AML-193 (cell line): Measurements from ENCODE around the gene MMEL1.
"Not testable (repeated sequence)": the region's sequence is repeated elsewhere in the genome, so short reads cannot be mapped to it uniquely, and the experiment has no call there.

ENCODE experiments used
- DNase-seq, 2 experiments: peaks; one replicate each; lab custom pipeline; 2025; lab: John Stamatoyannopoulos, UW

MMEL1 gene

GRCh38 chr1:2628191-2628932 is 4.5 kb downstream of the MMEL1 start:
- no peak for DNase-seq

DNA sequence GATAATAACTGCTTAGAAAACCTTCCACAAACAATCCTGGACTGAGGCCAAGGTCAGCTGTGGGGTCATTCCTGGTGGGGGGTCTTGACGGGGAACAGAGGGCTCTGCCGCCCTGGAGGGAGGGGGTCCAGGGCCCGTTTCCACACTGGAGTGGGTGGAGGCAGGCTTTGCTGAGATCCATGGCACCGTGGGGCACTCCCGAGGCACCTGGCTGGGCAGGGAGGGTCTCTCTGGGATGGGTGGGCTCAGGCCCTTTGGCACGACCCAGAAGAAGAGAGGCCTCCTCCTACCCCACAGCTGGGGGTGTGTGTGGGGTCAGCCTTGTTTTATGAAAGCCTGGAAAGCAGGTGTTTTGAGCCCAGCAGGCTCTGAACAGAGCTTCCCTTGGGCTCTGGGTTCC is 5.1 kb downstream of the MMEL1 start:
- DNase-seq = no peak

DNA sequence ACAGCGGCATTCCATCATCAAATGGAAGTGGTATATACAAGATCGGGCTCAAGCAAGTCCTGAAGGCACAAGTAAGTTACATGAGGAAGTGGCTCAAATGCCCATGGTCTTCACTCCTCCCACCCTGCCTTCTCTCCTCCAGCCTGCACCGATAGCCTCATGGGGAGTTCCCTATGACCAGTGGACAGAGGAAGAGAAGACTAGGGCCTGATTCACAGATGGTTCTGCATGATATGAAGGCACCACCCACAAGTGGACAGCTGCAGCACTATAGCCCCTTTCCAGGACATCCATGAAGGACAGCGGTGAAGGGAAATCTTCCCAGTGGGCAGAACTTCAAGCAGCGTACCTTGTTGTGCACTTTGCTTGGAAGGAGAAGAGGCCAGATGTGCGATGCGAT is 7.1 kb downstream of the MMEL1 start:
- DNase-seq = not testable (repeated sequence)

DNA sequence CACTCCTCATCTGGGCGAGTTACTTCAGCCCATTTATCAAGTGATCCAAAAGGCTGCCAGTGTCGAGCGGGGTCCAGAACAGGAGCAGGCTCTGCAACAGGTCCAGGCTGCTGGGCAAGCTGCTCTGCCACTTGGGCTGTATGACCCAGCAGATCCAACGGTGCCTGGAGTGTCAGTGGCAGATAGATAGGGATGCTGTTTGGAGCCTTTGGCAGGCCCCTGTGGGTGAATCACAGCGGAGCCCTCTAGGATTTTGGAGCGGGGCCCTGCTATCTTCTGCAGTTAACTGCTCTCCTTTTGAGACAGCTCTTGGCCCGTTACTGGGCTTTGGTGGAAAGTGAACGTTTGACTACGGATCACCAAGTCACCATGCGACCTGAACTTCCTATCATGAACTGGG is 7.5 kb downstream of the MMEL1 start:
- no peak for DNase-seq

DNA sequence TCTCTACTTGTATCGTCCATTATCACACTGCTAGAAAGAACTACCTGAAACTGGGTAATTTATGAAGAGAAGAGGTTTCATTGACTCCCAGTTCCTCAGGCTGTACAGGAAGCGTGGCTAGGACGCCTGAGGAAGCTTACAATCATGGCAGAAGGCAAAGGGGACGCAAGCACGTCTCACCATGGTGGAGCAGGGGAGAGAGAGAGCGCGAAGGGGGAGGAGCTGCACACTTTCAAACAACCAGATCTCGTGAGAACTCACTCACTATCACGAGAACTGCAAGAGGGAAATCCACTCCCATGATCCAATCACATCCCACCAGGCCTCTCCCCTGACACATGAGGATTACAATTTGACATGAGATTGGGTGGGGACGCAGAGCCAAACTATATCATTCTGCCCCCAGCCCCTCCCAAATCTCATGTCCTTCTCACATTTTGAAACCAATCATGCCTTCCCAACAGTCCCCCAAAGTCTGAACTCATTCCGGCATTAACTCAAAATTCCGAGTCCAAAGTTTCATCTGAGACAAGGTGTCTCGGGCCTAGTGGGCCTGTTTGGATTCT is 8.0 kb downstream of the MMEL1 start:
- DNase-seq = no peak

- no peak for DNase-seq
Observed at GRCh38 chr1:2623571-2624337, 9.1 kb downstream of the MMEL1 start.

DNA sequence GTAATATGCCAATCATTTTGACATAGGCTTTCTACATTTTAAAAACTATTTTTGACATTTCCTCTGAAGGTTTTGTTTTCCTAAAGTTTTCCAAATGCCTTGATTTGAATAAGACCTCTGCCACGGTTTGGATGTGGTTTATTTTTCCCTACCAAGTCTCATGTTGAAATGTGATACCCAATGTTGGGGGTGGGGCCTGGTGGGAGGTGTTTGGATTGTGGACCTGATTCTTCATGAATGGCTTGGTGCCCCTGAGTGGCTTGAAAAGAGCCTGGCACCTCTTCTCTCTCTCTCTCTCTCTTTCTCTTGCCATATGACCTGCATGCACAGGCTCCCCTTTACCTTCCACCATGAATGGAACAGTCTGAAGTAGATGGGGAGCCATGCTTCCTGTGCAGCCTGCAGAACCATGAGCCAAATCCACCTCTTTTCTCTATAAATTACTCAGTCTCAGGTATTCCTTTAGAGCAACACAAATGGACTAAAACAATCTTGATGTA is 14.8 kb downstream of the MMEL1 start:
- DNase-seq = no peak

- DNase-seq = no peak
Observed at GRCh38 chr1:2614145-2614544, 18.7 kb downstream of the MMEL1 start.

DNA sequence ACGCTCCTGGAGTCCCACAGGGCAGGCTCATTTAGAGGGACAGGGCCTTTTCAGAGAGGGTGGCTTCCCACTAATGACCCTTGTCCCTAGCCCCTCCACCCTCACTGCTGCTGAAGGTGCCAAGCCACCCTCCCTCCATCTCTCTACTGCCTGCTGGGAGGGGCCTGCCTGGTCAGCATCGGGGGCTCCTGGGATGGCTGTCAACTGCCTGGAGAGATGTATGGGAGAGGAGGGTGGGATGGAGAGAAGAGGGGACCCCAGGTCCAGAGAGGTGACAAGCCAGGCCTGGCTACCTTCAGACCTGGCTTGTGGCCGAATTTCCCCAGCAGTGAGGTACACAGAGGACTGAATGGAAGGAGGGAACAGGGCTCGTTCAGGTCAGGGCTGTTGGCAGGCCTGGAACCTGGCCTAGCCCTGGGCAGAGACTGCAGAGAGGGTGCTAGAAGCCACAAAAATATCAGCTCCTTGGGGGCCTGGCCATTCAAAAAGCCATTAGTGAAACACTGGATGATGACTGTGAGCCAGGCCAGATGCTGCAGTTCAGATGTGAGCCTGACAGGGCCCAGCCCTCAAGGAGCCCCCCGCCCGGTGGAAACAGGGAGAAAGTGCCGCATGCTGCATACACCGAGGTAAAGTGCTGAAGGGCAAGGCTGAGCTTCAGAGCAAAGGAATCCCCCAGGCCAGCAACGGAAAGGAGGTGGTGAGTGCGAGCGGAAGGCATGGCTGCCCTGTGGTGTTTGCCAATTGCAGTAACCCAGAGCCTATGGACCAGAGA is 20.0 kb downstream of the MMEL1 start:
- DNase-seq = no peak

GRCh38 chr1:2611621-2612437 is 21.0 kb downstream of the MMEL1 start:
- no peak for DNase-seq

DNA sequence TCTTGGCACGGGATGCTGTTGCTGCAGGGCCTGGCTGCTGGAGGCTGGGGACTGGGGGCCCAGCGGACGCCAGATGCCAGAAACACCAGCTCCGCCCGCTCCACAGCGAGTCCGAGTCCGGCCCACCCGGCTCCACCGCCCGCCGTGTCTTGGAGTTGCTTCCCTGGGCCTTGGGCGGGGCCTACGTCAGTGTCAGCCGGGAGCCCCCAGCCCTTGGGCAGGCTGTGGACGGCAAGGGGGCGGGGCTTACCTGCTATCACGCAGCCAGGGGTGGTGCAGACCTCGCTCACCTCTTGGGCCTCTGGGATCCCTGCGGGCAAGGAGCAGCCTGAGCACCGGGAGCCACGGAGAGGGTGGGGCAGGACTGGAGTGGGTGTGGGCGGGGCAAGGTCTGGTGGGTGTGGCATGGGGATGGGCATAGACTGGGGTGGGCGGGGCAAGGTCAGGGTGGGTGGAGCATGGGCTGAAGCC is 21.8 kb downstream of the MMEL1 start:
- no peak for DNase-seq

DNA sequence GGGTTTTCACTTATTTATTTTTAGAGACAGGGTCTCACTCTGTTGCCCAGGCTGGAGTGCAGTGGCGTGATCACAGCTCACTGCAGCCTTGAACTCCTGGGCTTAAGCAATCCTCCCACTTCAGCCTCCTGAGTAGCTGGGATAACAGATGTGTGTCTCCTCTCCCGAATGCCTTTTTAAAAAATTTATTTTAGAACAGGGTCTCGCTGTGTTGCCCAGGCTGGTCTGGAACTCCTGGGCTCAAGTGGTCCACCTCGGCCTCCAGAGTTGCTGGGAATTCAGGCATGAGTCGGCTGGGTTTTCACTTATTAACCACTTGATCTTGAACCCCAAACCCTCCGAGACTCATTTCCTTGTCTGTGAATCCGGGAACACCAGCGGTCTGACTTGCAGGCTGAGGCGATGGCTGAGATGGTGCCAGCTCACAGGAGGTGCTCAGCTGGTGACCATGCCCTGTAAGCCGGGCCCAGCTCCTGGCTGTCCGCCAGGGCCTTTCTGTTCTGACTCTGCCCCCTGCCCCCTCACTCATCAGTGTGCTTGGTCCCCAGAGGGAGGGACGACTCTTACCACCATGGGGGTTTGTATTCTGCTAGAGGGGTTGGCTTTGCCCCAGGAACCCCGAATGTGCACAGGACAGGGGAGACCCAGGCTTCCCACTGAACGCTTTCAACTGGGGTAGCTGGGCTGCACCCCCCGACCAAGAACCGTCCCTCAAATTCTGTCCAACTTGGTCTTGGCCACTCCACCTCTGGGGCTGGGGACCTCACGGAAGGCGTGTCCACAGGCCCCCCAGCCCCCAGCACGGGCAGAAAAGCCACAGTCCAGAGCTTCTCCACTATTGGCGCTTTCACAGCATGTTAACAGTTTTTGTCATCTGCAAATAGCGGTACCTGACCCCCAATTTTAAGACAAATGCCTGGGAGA is 22.5 kb downstream of the MMEL1 start:
- DNase-seq = no peak

- DNase-seq = no peak
Observed at GRCh38 chr1:2609319-2610035, 23.3 kb downstream of the MMEL1 start.

DNA sequence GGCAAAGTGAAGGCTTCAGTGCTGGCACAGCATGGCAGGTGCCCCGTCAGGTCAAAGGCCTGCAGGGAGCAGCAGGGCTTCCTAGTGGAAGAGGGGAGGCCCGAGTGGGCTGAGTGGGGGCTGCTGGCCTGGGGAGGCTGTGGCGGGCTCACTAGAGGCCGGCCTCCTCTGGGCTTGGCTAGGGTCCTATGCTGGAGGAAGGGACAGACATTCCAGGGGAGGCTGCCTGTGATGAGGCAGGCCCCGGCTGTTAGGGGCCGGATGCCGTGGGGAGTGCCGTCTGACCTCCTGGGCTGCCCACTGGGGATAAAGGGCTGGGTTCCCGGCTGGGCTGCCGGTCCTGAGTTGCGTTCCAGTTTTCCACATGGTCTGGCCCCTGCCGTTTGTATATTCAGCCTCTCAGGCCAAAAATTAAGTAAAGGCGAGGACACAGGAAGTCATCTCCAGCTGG is 25.1 kb downstream of the MMEL1 start:
- no peak for DNase-seq

- DNase-seq = no peak
Observed at GRCh38 chr1:2606881-2607621, 25.8 kb downstream of the MMEL1 start.

GRCh38 chr1:2606396-2606880 is 26.4 kb downstream of the MMEL1 start:
- no peak for DNase-seq

- no peak for DNase-seq
Observed at GRCh38 chr1:2605509-2606395, 27.1 kb downstream of the MMEL1 start.
